AG09319 (cell line): Measurements from ENCODE around the gene TMBIM1.

ENCODE experiments used
- DNase-seq: peaks from one replicate; pipeline ENCODE4 v3.0.0-alpha.2; 2010; ENCODE audit warnings: low read depth; ENCODE audit errors: extremely low read depth
- CTCF ChIP-seq: IDR thresholded peaks from 2 replicates; pipeline ENCODE4 v1.5.1; 2011; ENCODE audit warnings: low read depth, mild to moderate bottlenecking, inconsistent platforms, low read length, moderate library complexity

Gene TMBIM1

GRCh38 chr2:218331745-218332144, 39.4 kb upstream of the TMBIM1 start:
- TF ChIP-seq CTCF, result no peak
- no peak for DNase-seq

DNA sequence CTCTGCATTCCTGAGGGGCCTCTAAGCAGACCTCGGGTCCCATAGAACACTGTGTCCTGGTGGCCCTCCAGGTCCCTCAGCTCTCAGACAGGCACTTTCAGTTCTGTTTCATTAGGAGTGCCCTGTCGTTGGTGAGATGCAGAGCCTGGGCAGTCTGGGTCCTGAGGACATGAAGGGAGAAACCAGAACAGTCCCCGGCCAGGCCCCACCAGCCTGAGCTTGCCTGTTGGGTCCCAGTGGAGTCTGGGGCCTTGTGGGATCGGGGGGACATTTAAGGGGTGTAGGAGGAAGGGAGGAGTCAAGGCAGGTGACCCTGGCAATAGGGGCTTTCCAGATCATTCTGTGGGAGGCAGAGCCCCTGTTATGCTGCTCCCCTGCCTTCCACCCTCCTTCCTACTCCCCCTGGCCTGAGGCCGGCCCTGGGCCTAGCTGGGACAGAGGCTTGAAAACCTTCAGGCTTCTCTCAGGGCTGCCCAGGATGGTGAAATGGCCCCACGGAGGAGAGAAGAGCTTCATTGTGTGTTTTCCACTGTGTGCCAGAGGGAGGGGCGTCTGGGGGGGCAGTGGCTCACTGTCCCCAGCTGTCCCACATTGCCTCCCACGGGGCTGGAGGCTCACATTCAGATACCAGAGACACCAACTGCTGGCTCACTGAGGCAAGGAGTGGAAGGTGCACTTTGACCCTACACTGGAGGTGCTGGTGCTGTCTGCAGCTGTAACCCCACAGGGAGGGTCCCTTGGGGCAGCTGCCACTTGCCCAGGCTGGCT, 37.7 kb upstream of the TMBIM1 start:
- DNase-seq, result no peak
- no peak for TF ChIP-seq CTCF

DNA sequence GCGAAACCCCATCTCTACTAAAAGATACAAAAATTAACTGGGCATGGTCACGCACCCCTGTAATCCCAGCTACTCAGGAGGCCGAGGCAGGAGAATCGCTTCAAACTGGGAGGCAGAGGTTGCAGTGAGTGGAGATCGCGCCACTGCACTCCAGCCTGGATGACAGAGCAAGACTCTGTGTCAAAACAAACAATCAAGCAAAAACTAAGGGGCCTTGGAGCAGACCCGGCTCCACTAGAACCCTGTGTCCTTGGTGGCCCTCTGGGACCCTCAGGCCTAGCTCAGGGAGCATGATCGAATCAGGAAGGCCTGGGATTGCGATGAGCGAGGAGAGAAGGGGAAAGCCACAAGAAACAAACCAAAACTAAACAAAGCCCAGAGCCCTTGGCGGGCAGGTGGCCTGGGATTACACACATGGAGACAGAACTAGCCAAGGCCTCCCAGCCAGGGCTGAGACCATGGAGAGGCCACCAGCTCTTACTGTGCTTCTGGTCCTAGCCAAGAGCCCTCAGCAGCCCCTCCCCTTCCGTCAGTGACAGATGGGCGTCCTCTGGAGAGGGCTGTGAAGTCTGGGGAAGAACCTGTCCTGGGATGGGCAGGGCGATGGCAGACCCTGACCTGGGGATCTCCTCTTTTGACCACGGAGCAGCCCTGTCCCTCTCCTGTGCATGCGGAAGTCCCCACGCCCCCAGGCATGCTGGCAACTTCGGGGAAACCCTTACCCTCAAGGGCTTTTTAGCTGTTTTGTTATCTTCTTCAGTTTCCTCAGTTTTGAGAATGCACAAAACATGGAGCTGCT, 36.9 kb upstream of the TMBIM1 start:
- DNase-seq, result no peak

GRCh38 chr2:218328294-218328693, 36.0 kb upstream of the TMBIM1 start:
- no peak for DNase-seq
- TF ChIP-seq CTCF, result no peak

More for the DNA sequence above, 36.9 kb upstream of the TMBIM1 start:
- no peak for TF ChIP-seq CTCF

GRCh38 chr2:218327451-218328210, 35.3 kb upstream of the TMBIM1 start:
- no peak for DNase-seq
- no peak for TF ChIP-seq CTCF

GRCh38 chr2:218326315-218326714, 34.0 kb upstream of the TMBIM1 start:
- no peak for TF ChIP-seq CTCF
- no peak for DNase-seq
